ENCODE results near the gene ADD2. TPM values are rescaled to one million over a fixed set of nuclear protein-coding genes. Genes with fewer than 3 reads are reported as not detected.
A peak's percentile ranks its signal among the peaks of the same experiment; 100 is the strongest.

The ADD2 gene
- total and polyA plus RNA-seq, 2 experiments from 2014 or later = not detected

DNA sequence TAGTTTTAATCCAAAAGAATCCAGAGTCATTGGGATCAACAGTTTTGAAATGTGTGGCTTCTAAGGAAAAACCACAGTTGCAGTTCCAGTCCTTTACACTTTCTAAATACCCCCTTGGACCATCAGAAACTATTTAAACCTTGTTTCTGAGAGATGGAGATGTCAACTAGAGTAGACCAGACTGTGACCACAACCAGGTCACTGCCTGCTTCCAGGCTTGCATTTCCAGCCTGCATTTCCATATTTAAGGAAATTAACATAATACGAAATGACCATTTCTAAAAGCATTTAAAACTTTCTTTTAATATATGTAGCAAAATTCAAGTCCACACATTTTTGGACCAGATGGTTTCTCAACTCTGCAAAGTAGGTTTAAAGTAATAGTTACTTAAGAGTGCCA is 38.4 kb downstream of the ADD2 start:
- Histone ChIP-seq H3F3A (ENCODE audit: insufficient read depth) (peaks cover 7% of the 10 kb centered on the region; the same call in 1 of the 2 replicates), H4K20me1 (ENCODE audit: insufficient read depth) (no peaks in the 10 kb centered on the region), H3K9ac (no peak overlapping the region), H3K4me1 (ENCODE audit: insufficient read depth) (no peaks in the 10 kb centered on the region), H3K9me2 (ENCODE audit: insufficient read depth) (no peaks in the 10 kb centered on the region), H3K4me2 (ENCODE audit: unreplicated experiment) (no peak overlapping the region), H3K79me2 (ENCODE audit: insufficient read depth) (no peaks in the 10 kb centered on the region), H3K36me3 (ENCODE audit: low read depth) (no peaks in the 10 kb centered on the region), H3K9me3 (ENCODE audit: low read depth) (no peaks in the 10 kb centered on the region), H3K27me3 (replicated peaks; ENCODE audit: insufficient read depth) (peaks cover 22% of the 10 kb centered on the region; the same call in 1 of the 2 replicates), H3K27ac (no peak overlapping the region), H3K4me3 (no peak overlapping the region), H2AFZ (no peak overlapping the region)
- TF ChIP-seq EZH2phosphoT487 (IDR thresholded peaks at IDR 0.05; ENCODE audit: insufficient read depth, low read depth) (no peak), EZH2 (IDR thresholded peaks at IDR 0.05; ENCODE audit: insufficient read depth, poor library complexity, severe bottlenecking) (no peak)
- in situ Hi-C loops (cut with MboI) = no loop called here
- DNase-seq = no peak
- 62 to 72% methylated on average over 1 of the region's 1 CpG for WGBS, 2 experiments (ENCODE audit: low coverage in 1 of 2, low lambda C conversion rate in 2 of 2, missing lambda C conversion rate in 2 of 2)

DNA sequence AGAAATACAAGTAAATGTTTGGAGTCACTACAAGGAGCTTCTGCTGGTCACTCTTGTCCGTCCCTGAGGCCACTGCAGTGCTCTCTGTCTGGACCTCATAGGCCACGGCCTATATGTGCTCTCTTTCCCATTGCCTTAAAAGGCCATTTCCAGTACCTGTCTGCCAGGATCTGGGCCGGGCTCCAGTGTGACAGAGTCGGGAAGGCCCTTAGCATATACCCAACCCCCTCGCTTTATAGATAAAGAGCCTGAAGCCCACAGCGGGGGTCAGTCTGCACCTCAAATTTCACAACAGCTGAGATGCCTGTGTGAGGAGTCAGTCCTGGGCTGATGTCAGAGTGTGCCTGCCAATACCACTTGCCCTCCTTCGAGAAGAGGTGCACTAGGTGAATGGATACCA is 39.9 kb downstream of the ADD2 start:
- Histone ChIP-seq H3K4me1 (ENCODE audit: insufficient read depth) (no peaks in the 10 kb centered on the region), H3F3A (ENCODE audit: insufficient read depth) (peaks cover 7% of the 10 kb centered on the region; the same call in 1 of the 2 replicates), H3K27me3 (replicated peaks; ENCODE audit: insufficient read depth) (peaks cover 12% of the 10 kb centered on the region; the same call in 1 of the 2 replicates), H3K36me3 (ENCODE audit: low read depth) (no peaks in the 10 kb centered on the region), H3K79me2 (ENCODE audit: insufficient read depth) (no peaks in the 10 kb centered on the region), H3K4me2 (ENCODE audit: unreplicated experiment) (no peak overlapping the region), H2AFZ (no peak overlapping the region), H3K9me2 (ENCODE audit: insufficient read depth) (no peaks in the 10 kb centered on the region), H3K9me3 (ENCODE audit: low read depth) (no peaks in the 10 kb centered on the region), H3K4me3 (no peak overlapping the region), H4K20me1 (ENCODE audit: insufficient read depth) (no peaks in the 10 kb centered on the region), H3K27ac (no peak overlapping the region), H3K9ac (no peak overlapping the region)
- 83 to 85% methylated on average over 7 of the region's 7 CpGs for WGBS, 2 experiments (ENCODE audit: low coverage in 1 of 2, low lambda C conversion rate in 2 of 2, missing lambda C conversion rate in 2 of 2)
- peak; percentile 10 for DNase-seq
- TF ChIP-seq EZH2phosphoT487 (IDR thresholded peaks at IDR 0.05; ENCODE audit: insufficient read depth, low read depth) (no peak), EZH2 (IDR thresholded peaks at IDR 0.05; ENCODE audit: insufficient read depth, poor library complexity, severe bottlenecking) (no peak)
- in situ Hi-C loops (cut with MboI) = no loop called here

DNA sequence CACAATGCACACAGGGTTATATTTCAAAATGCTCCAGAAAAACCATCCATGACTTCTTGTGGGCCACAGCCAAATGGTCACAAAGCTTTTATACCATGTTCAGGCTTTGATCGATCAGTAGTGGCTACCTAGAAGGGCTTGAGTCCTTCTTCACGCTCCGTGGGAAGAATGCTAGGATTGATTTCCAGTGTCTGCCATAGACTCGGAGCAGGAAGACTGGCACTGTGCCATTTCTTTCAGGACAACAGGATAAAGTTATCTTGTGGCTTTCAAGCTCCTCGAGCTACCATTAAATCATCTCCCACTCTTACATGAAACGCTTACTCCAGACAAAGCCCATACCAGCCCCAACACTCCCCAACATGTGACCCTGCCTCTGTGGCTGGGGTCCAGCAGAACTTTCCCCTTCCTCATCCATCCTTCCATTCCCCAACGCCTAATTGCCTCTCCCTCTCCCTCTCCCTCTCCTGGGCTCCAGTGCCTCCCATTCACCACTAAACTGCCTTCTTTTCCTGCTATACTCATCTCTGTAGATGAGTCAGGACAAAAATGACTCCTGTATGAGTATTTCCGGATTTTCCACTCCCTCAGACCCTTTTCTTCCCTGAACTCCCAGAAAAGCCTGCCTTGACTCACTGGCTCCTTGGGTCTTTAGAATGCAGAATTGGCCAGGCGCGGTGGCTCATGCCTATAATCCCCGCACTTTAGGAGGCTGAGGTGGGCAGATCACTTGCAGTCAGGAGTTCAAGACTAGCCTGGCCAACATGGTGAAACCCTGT is 40.9 kb downstream of the ADD2 start:
- Histone ChIP-seq H3K4me1 (ENCODE audit: insufficient read depth) (no peaks in the 10 kb centered on the region), H3K9ac (no peak overlapping the region), H2AFZ (no peak overlapping the region), H3K4me2 (ENCODE audit: unreplicated experiment) (no peak overlapping the region), H3K27me3 (replicated peaks; ENCODE audit: insufficient read depth) (peaks cover 8% of the 10 kb centered on the region; the same call in 1 of the 2 replicates), H3K9me3 (ENCODE audit: low read depth) (no peaks in the 10 kb centered on the region), H3F3A (ENCODE audit: insufficient read depth) (peaks cover 7% of the 10 kb centered on the region; the same call in 1 of the 2 replicates), H3K4me3 (no peak overlapping the region), H4K20me1 (ENCODE audit: insufficient read depth) (no peaks in the 10 kb centered on the region), H3K9me2 (ENCODE audit: insufficient read depth) (peaks cover 2% of the 10 kb centered on the region; the same call in 1 of the 2 replicates), H3K79me2 (ENCODE audit: insufficient read depth) (no peaks in the 10 kb centered on the region), H3K27ac (peak overlapping the region; percentile 32; the same call in 1 of the 2 replicates), H3K36me3 (ENCODE audit: low read depth) (no peaks in the 10 kb centered on the region)
- DNase-seq = peak; percentile 88
- TF ChIP-seq EZH2phosphoT487 (IDR thresholded peaks at IDR 0.05; ENCODE audit: insufficient read depth, low read depth) (no peak), EZH2 (IDR thresholded peaks at IDR 0.05; ENCODE audit: insufficient read depth, poor library complexity, severe bottlenecking) (no peak)
- 49 to 52% methylated on average over 11 of the region's 11 CpGs for WGBS, 2 experiments (ENCODE audit: low coverage in 1 of 2, low lambda C conversion rate in 2 of 2, missing lambda C conversion rate in 2 of 2)
- in situ Hi-C loops (cut with MboI) = no loop called here

DNA sequence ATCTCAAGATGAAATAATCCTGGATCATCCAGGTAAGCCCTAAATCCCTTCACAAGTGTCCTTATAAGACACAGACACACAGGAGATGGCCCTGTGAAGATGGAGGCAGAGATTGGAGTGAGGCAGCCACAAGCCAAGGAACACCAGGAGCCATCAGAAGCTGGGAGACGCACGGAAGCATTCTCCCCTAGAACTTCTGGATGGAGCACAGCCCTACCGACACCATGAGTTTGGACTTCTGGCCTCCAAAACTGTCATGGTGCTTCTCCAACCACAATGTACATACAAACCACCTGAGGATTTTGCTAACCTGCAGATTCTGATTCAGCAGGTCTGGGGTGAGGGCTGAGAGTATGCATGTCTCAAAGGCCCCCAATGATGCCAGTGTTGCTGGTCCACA is 42.5 kb downstream of the ADD2 start:
- Histone ChIP-seq H2AFZ (no peak overlapping the region), H3K27me3 (replicated peaks; ENCODE audit: insufficient read depth) (peaks cover 6% of the 10 kb centered on the region; the same call in 1 of the 2 replicates), H3K79me2 (ENCODE audit: insufficient read depth) (no peaks in the 10 kb centered on the region), H3K4me3 (no peak overlapping the region), H4K20me1 (ENCODE audit: insufficient read depth) (no peaks in the 10 kb centered on the region), H3K4me2 (ENCODE audit: unreplicated experiment) (no peak overlapping the region), H3K27ac (no peak overlapping the region), H3K9me2 (ENCODE audit: insufficient read depth) (peaks cover 2% of the 10 kb centered on the region; the same call in 1 of the 2 replicates), H3K36me3 (ENCODE audit: low read depth) (no peaks in the 10 kb centered on the region), H3F3A (ENCODE audit: insufficient read depth) (peaks cover 7% of the 10 kb centered on the region; the same call in 1 of the 2 replicates), H3K9me3 (ENCODE audit: low read depth) (no peaks in the 10 kb centered on the region), H3K9ac (no peak overlapping the region), H3K4me1 (ENCODE audit: insufficient read depth) (no peaks in the 10 kb centered on the region)
- WGBS, 2 experiments (ENCODE audit: low coverage in 1 of 2, low lambda C conversion rate in 2 of 2, missing lambda C conversion rate in 2 of 2) = 96 to 98% methylated on average over 3 of the region's 3 CpGs
- no peak for DNase-seq
- no peak for TF ChIP-seq EZH2 (IDR thresholded peaks at IDR 0.05; ENCODE audit: insufficient read depth, poor library complexity, severe bottlenecking)
- TF ChIP-seq EZH2phosphoT487 (IDR thresholded peaks at IDR 0.05; ENCODE audit: insufficient read depth, low read depth) = no peak
- in situ Hi-C loops (cut with MboI) = no loop called here

Measured in GM23248 (cell line).